Measurements from ENCODE around the gene RSBN1L.

RSBN1L gene

DNA sequence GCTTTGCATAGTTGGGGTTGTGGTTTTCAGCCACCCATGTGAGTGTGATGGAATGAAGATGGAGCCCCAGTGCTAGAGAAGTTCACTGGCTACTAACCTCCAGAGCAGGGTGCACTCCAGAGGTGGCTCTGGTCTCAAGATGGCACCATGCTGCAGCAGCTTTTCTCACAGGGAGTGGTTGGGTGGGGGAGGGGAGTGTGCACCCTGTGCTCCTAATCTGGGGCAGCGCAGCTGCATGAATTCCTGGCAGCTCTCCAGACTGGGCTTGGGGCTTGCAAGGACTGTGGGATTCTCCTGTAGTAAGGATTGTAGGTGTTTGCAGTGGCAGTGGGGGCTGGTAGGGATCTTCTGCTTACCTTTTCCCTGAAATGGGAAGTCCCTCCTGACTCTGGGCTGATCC is 126.0 kb downstream of the RSBN1L start:
- ATAC-seq = no peak
- TF ChIP-seq, protein P1, sequence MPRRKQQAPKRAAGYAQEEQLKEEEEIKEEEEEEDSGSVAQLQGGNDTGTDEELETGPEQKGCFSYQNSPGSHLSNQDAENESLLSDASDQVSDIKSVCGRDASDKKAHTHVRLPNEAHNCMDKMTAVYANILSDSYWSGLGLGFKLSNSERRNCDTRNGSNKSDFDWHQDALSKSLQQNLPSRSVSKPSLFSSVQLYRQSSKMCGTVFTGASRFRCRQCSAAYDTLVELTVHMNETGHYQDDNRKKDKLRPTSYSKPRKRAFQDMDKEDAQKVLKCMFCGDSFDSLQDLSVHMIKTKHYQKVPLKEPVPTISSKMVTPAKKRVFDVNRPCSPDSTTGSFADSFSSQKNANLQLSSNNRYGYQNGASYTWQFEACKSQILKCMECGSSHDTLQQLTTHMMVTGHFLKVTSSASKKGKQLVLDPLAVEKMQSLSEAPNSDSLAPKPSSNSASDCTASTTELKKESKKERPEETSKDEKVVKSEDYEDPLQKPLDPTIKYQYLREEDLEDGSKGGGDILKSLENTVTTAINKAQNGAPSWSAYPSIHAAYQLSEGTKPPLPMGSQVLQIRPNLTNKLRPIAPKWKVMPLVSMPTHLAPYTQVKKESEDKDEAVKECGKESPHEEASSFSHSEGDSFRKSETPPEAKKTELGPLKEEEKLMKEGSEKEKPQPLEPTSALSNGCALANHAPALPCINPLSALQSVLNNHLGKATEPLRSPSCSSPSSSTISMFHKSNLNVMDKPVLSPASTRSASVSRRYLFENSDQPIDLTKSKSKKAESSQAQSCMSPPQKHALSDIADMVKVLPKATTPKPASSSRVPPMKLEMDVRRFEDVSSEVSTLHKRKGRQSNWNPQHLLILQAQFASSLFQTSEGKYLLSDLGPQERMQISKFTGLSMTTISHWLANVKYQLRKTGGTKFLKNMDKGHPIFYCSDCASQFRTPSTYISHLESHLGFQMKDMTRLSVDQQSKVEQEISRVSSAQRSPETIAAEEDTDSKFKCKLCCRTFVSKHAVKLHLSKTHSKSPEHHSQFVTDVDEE (CRISPR knock-in tag; IDR thresholded peaks at IDR 0.05) = no peak
- TF ChIP-seq ZC3H10 (CRISPR knock-in tag; IDR thresholded peaks at IDR 0.05) = no peak
- TF ChIP-seq ARNTL (CRISPR knock-in tag; IDR thresholded peaks at IDR 0.05; ENCODE audit: borderline replicate concordance, low read depth) = no peak
- TF ChIP-seq RARB (CRISPR knock-in tag; IDR thresholded peaks at IDR 0.05) = no peak
- TF ChIP-seq, protein P2, sequence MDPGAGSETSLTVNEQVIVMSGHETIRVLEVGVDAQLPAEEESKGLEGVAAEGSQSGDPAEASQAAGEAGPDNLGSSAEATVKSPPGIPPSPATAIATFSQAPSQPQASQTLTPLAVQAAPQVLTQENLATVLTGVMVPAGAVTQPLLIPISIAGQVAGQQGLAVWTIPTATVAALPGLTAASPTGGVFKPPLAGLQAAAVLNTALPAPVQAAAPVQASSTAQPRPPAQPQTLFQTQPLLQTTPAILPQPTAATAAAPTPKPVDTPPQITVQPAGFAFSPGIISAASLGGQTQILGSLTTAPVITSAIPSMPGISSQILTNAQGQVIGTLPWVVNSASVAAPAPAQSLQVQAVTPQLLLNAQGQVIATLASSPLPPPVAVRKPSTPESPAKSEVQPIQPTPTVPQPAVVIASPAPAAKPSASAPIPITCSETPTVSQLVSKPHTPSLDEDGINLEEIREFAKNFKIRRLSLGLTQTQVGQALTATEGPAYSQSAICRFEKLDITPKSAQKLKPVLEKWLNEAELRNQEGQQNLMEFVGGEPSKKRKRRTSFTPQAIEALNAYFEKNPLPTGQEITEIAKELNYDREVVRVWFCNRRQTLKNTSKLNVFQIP (CRISPR knock-in tag; IDR thresholded peaks at IDR 0.05; ENCODE audit: borderline replicate concordance, low read depth) = no peak
- TF ChIP-seq, protein P3, sequence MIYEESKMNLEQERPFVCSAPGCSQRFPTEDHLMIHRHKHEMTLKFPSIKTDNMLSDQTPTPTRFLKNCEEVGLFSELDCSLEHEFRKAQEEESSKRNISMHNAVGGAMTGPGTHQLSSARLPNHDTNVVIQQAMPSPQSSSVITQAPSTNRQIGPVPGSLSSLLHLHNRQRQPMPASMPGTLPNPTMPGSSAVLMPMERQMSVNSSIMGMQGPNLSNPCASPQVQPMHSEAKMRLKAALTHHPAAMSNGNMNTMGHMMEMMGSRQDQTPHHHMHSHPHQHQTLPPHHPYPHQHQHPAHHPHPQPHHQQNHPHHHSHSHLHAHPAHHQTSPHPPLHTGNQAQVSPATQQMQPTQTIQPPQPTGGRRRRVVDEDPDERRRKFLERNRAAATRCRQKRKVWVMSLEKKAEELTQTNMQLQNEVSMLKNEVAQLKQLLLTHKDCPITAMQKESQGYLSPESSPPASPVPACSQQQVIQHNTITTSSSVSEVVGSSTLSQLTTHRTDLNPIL (CRISPR knock-in tag; IDR thresholded peaks at IDR 0.05; ENCODE audit: low read depth) = no peak
- TF ChIP-seq, protein P4, sequence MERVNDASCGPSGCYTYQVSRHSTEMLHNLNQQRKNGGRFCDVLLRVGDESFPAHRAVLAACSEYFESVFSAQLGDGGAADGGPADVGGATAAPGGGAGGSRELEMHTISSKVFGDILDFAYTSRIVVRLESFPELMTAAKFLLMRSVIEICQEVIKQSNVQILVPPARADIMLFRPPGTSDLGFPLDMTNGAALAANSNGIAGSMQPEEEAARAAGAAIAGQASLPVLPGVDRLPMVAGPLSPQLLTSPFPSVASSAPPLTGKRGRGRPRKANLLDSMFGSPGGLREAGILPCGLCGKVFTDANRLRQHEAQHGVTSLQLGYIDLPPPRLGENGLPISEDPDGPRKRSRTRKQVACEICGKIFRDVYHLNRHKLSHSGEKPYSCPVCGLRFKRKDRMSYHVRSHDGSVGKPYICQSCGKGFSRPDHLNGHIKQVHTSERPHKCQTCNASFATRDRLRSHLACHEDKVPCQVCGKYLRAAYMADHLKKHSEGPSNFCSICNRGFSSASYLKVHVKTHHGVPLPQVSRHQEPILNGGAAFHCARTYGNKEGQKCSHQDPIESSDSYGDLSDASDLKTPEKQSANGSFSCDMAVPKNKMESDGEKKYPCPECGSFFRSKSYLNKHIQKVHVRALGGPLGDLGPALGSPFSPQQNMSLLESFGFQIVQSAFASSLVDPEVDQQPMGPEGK (CRISPR knock-in tag; IDR thresholded peaks at IDR 0.05; ENCODE audit: borderline replicate concordance) = no peak
- no peak for TF ChIP-seq PPARA (CRISPR knock-in tag; IDR thresholded peaks at IDR 0.05; ENCODE audit: borderline replicate concordance)
- no peak for TF ChIP-seq ESRRG (CRISPR knock-in tag; IDR thresholded peaks at IDR 0.05)
- no peak for TF ChIP-seq ISL1 (CRISPR knock-in tag; IDR thresholded peaks at IDR 0.05)
- TF ChIP-seq, protein P5, sequence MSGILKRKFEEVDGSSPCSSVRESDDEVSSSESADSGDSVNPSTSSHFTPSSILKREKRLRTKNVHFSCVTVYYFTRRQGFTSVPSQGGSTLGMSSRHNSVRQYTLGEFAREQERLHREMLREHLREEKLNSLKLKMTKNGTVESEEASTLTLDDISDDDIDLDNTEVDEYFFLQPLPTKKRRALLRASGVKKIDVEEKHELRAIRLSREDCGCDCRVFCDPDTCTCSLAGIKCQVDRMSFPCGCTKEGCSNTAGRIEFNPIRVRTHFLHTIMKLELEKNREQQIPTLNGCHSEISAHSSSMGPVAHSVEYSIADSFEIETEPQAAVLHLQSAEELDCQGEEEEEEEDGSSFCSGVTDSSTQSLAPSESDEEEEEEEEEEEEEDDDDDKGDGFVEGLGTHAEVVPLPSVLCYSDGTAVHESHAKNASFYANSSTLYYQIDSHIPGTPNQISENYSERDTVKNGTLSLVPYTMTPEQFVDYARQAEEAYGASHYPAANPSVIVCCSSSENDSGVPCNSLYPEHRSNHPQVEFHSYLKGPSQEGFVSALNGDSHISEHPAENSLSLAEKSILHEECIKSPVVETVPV (CRISPR knock-in tag; IDR thresholded peaks at IDR 0.05) = no peak
- no peak for TF ChIP-seq ZFP30 (CRISPR knock-in tag; IDR thresholded peaks at IDR 0.05)

DNA sequence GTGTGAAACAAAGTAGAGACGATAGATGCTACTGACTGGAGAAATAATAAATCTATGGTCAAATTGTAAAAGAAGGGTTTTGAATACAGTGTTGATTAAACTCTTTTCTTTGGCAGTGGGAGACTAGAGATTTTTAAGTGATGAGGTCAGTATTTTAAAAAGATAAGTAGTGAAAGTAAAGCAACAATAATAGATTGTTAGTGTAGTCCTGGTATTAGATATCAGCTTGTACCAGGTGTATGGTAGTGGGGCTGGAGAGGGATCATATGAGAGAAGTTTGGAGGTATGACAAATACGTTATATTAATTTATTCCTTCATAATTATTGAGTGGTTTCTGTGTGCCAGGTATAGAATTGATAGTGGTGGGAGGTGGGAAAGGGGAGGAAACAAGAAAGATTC is 127.5 kb downstream of the RSBN1L start:
- TF ChIP-seq ZC3H10 (CRISPR knock-in tag; IDR thresholded peaks at IDR 0.05) (no peak), CSDC2 (CRISPR knock-in tag; IDR thresholded peaks at IDR 0.05) (no peak), ZNF70 (CRISPR knock-in tag; IDR thresholded peaks at IDR 0.05) (no peak), ZFP3 (CRISPR knock-in tag; IDR thresholded peaks at IDR 0.05) (no peak), ISL1 (CRISPR knock-in tag; IDR thresholded peaks at IDR 0.05) (no peak), OSR1 (CRISPR knock-in tag; IDR thresholded peaks at IDR 0.05) (no peak), SNAI2 (CRISPR knock-in tag; IDR thresholded peaks at IDR 0.05) (no peak)
- TF ChIP-seq, protein P3 (CRISPR knock-in tag; IDR thresholded peaks at IDR 0.05; ENCODE audit: low read depth) = no peak
- ATAC-seq = no peak

DNA sequence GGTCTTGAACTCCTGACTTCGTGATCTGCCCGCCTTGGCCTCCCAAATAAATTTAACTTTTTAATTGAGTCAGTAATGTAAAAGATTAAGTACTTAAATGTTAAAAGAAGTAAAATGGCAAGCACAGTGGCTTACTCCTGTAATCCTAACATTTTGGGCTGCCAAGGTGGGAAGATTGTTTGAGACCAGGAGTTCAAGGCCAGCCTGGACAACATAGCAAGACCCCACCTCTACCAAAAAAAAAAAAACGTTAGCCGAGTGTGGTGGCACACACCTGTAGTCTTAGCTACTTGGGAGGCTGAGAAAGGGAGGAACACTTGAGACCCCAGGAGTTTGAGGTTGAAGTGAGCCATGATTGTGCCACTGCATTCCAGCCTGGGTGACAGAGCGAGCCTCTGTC is 128.4 kb downstream of the RSBN1L start:
- ATAC-seq = no peak
- TF ChIP-seq SNAI2 (CRISPR knock-in tag; IDR thresholded peaks at IDR 0.05) (no peak), TOX (CRISPR knock-in tag; IDR thresholded peaks at IDR 0.05; ENCODE audit: borderline replicate concordance) (no peak), ZFP30 (CRISPR knock-in tag; IDR thresholded peaks at IDR 0.05) (no peak), PPARA (CRISPR knock-in tag; IDR thresholded peaks at IDR 0.05; ENCODE audit: borderline replicate concordance) (no peak), CSDC2 (CRISPR knock-in tag; IDR thresholded peaks at IDR 0.05) (no peak), ARNTL (CRISPR knock-in tag; IDR thresholded peaks at IDR 0.05; ENCODE audit: borderline replicate concordance, low read depth) (no peak), ZFP3 (CRISPR knock-in tag; IDR thresholded peaks at IDR 0.05) (no peak), ZNF8 (CRISPR knock-in tag; IDR thresholded peaks at IDR 0.05) (no peak), OSR1 (CRISPR knock-in tag; IDR thresholded peaks at IDR 0.05) (no peak), ESRRG (CRISPR knock-in tag; IDR thresholded peaks at IDR 0.05) (no peak)
- TF ChIP-seq, protein P5 (CRISPR knock-in tag; IDR thresholded peaks at IDR 0.05) = no peak
- TF ChIP-seq, protein P3 (CRISPR knock-in tag; IDR thresholded peaks at IDR 0.05; ENCODE audit: low read depth) = no peak
- TF ChIP-seq, protein P4 (CRISPR knock-in tag; IDR thresholded peaks at IDR 0.05; ENCODE audit: borderline replicate concordance) = no peak

Data from SK-N-SH treated with all-trans-retinoic acid at 6 μM for 48 hours (cell line).